H9 (cell line): Measurements from ENCODE around the gene USP5. TPM values are rescaled to one million over a fixed set of nuclear protein-coding genes. Genes with fewer than 3 reads are reported as not detected.
"Not testable (repeated sequence)": the region's sequence is repeated elsewhere in the genome, so short reads cannot be mapped to it uniquely, and the experiment has no call there.

Experiments used
- DNase-seq: peaks from one replicate; pipeline ENCODE4 v3.0.0-alpha.2; 2017
- H2AFZ ChIP-seq: one replicate; pipeline ENCODE4 v1.6.1; 2013; ENCODE audit warnings: mild to moderate bottlenecking, low read length, control low read depth, moderate library complexity
- H2AK5ac ChIP-seq: 2 replicates; pipeline ENCODE4 v1.6.1; 2013; ENCODE audit warnings: low read length, control low read depth, mixed read lengths; ENCODE audit not compliant: insufficient read length
- H2BK120ac ChIP-seq: one replicate; pipeline ENCODE4 v1.6.1; 2013; ENCODE audit warnings: low read depth, mild to moderate bottlenecking, low read length, control low read depth, inconsistent platforms; ENCODE audit not compliant: poor library complexity, severe bottlenecking
- H2BK12ac ChIP-seq: 2 replicates; pipeline ENCODE4 v1.6.1; 2013; ENCODE audit warnings: low read length, control low read depth, mixed read lengths, low read depth; ENCODE audit not compliant: insufficient read length
- H2BK15ac ChIP-seq: 2 replicates; pipeline ENCODE4 v1.6.1; 2013; ENCODE audit warnings: low read depth, low read length, control low read depth
- H2BK20ac ChIP-seq: one replicate; pipeline ENCODE4 v1.6.1; 2013; ENCODE audit warnings: low read depth, mild to moderate bottlenecking, low read length, control low read depth, inconsistent platforms; ENCODE audit not compliant: poor library complexity, severe bottlenecking
- H2BK5ac ChIP-seq: 2 replicates; pipeline ENCODE4 v1.6.1; 2013; ENCODE audit warnings: low read length, control low read depth, mixed read lengths; ENCODE audit not compliant: insufficient read length
- H3K14ac ChIP-seq: 2 replicates; pipeline ENCODE4 v1.6.1; 2013; ENCODE audit warnings: low read length, control low read depth; ENCODE audit not compliant: insufficient read depth
- H3K18ac ChIP-seq: 2 replicates; pipeline ENCODE4 v1.6.1; 2013; ENCODE audit warnings: low read depth, mild to moderate bottlenecking, mixed read lengths, low read length, control low read depth; ENCODE audit not compliant: insufficient read length
- H3K23ac ChIP-seq: 2 replicates; pipeline ENCODE4 v1.6.1; 2013; ENCODE audit warnings: low read length, control low read depth, mixed read lengths, low read depth; ENCODE audit not compliant: insufficient read length
- H3K23me2 ChIP-seq: 2 replicates; pipeline ENCODE4 v1.6.1; 2013; ENCODE audit warnings: low read depth, mild to moderate bottlenecking, mixed read lengths, low read length, control low read depth; ENCODE audit not compliant: insufficient read length, poor library complexity, severe bottlenecking
- H3K27ac ChIP-seq: 2 replicates; pipeline ENCODE4 v1.5.1; 2013; ENCODE audit warnings: low read length, control low read depth, mixed read lengths, low read depth; ENCODE audit not compliant: insufficient read length
- H3K27me3 ChIP-seq: 2 replicates; pipeline ENCODE4 v1.6.1; 2013; ENCODE audit warnings: low read length, control low read depth, inconsistent platforms; ENCODE audit not compliant: insufficient read depth
- H3K4ac ChIP-seq: 2 replicates; pipeline ENCODE4 v1.6.1; 2013; ENCODE audit warnings: low read depth, mild to moderate bottlenecking, control low read depth, inconsistent platforms, low read length, moderate library complexity
- H3K4me1 ChIP-seq: 2 replicates; pipeline ENCODE4 v1.6.1; 2013; ENCODE audit warnings: low read length, control low read depth, inconsistent platforms; ENCODE audit not compliant: insufficient read depth
- H3K4me2 ChIP-seq: 2 replicates; pipeline ENCODE4 v1.6.1; 2013; ENCODE audit warnings: low read length, control low read depth, mixed read lengths; ENCODE audit not compliant: insufficient read length, insufficient read depth
- H3K56ac ChIP-seq: 2 replicates; pipeline ENCODE4 v1.6.1; 2013; ENCODE audit warnings: low read depth, mild to moderate bottlenecking, mixed read lengths, low read length, control low read depth; ENCODE audit not compliant: insufficient read length
- H3K79me1 ChIP-seq: 2 replicates; pipeline ENCODE4 v1.6.1; 2013; ENCODE audit warnings: low read depth, mild to moderate bottlenecking, moderate library complexity, low read length, control low read depth, inconsistent platforms; ENCODE audit not compliant: insufficient read depth, poor library complexity, severe bottlenecking
- H3K79me2 ChIP-seq: 2 replicates; pipeline ENCODE4 v1.6.1; 2013; ENCODE audit warnings: low read length, control low read depth, inconsistent platforms; ENCODE audit not compliant: insufficient read depth
- H3K9ac ChIP-seq: 2 replicates; pipeline ENCODE4 v1.6.1; 2013; ENCODE audit warnings: low read length, control low read depth, mixed read lengths; ENCODE audit not compliant: insufficient read length; ENCODE audit errors: extremely low read depth
- H3K9me3 ChIP-seq: one replicate; pipeline ENCODE4 v1.6.1; 2013; ENCODE audit warnings: low read depth, low read length, inconsistent platforms; ENCODE audit not compliant: control insufficient read depth
- H3T11ph ChIP-seq: one replicate; pipeline ENCODE4 v1.6.1; 2013; ENCODE audit warnings: mild to moderate bottlenecking, low read length, control low read depth, inconsistent platforms
- H4K20me1 ChIP-seq: one replicate; pipeline ENCODE4 v1.6.1; 2013; ENCODE audit not compliant: control insufficient read depth, insufficient read length, insufficient read depth
- H4K5ac ChIP-seq: 2 replicates; pipeline ENCODE4 v1.6.1; 2013; ENCODE audit warnings: low read depth, mild to moderate bottlenecking, mixed read lengths, low read length, control low read depth; ENCODE audit not compliant: insufficient read length
- H4K8ac ChIP-seq: replicated peaks from 2 replicates; pipeline ENCODE4 v1.6.1; 2013; ENCODE audit warnings: low read length, control low read depth, mixed read lengths, low read depth; ENCODE audit not compliant: insufficient read length
- H4K91ac ChIP-seq: 2 replicates; pipeline ENCODE4 v1.6.1; 2013; ENCODE audit warnings: low read depth, mild to moderate bottlenecking, moderate library complexity, mixed read lengths, low read length, control low read depth; ENCODE audit not compliant: insufficient read length
- H3K27ac Mint-ChIP-seq, 3 experiments: 2 replicates in 2 of 3; 3 replicates in 1 of 3; pipeline ENCODE4 v1.8.0; 2020 to 2021; ENCODE audit warnings: mixed read lengths in 3 of 3, mild to moderate bottlenecking in 1 of 3, moderate library complexity in 1 of 3
- H3K27me3 Mint-ChIP-seq: 2 replicates; pipeline ENCODE4 v1.8.0; 2021; ENCODE audit warnings: low read depth, mild to moderate bottlenecking, moderate library complexity, mixed read lengths
- H3K36me3 Mint-ChIP-seq, 3 experiments: 2 replicates in 2 of 3; 3 replicates in 1 of 3; pipeline ENCODE4 v1.8.0; 2020 to 2021; ENCODE audit warnings: low read depth in 3 of 3, mixed read lengths in 3 of 3; ENCODE audit not compliant: insufficient read depth in 1 of 3
- H3K4me1 Mint-ChIP-seq, 2 experiments: 2 replicates each; pipeline ENCODE4 v1.8.0; 2020; ENCODE audit warnings: mixed read lengths in 2 of 2
- H3K4me3 Mint-ChIP-seq, 2 experiments: 2 replicates in 1 of 2; 3 replicates in 1 of 2; pipeline ENCODE4 v1.8.0; 2020 to 2021; ENCODE audit warnings: mild to moderate bottlenecking in 2 of 2, mixed read lengths in 2 of 2, moderate library complexity in 1 of 2
- H3K9me3 Mint-ChIP-seq, 2 experiments: 2 replicates in 1 of 2; 3 replicates in 1 of 2; pipeline ENCODE4 v1.8.0; 2020; ENCODE audit warnings: mild to moderate bottlenecking in 2 of 2, mixed read lengths in 2 of 2, moderate library complexity in 1 of 2
- WGBS: extraction: QIAGEN DNeasy Blood & Tissue Kit; methylation state at CpG from one replicate; pipeline ENCODE4 v1.1.7; 2013; ENCODE audit warnings: missing lambda C conversion rate, low lambda C conversion rate, mixed read lengths; ENCODE audit not compliant: insufficient read length; ENCODE audit errors: extremely low coverage; 5-methylcytosine and 5-hydroxymethylcytosine counted together
- total RNA-seq: library from RNA; stranded (reverse); gene quantifications from 2 replicates; pipeline ENCODE4 v1.2.1, GENCODE V29; 2021

USP5 gene
- total RNA-seq, 1 experiment from 2014 or later, result 143 TPM

DNA sequence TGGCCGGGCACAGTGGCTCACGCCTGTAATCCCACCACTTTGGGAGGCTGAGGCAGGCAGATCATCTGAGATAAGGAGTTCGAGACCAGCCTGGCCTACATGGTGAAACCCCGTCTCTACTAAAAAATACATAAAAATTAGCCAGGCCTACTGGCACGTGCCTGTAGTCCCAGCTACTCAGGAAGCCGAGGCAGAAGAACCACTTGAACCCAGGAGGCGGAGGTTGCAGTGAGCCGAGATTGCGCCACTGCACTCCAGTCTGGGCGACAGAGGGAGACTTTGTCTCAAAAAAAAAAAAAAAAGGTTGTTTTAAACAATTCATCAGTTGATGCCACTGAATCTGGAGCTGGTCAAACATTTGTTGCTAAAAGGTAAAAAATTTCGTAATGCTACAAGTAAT is 27.9 kb downstream of the USP5 start:
- H3K27me3 Mint-ChIP-seq, H3K4me1 ChIP-seq, H3K27me3 ChIP-seq, H3K23ac ChIP-seq, H3K4me3 Mint-ChIP-seq, H3K4ac ChIP-seq, H2BK120ac ChIP-seq, H4K8ac ChIP-seq, DNase-seq, H3K9me3 Mint-ChIP-seq, H2BK12ac ChIP-seq, H4K5ac ChIP-seq, H3K14ac ChIP-seq, H3K4me1 Mint-ChIP-seq, H3K79me2 ChIP-seq, H4K91ac ChIP-seq, H2AK5ac ChIP-seq, H3K56ac ChIP-seq, H3K79me1 ChIP-seq, H3K9me3 ChIP-seq, H3K18ac ChIP-seq, H3T11ph ChIP-seq, H3K23me2 ChIP-seq, H2AFZ ChIP-seq, H2BK20ac ChIP-seq, H4K20me1 ChIP-seq, H3K27ac ChIP-seq, H3K4me2 ChIP-seq, H3K9ac ChIP-seq, H2BK5ac ChIP-seq: not testable (repeated sequence)
- H3K27ac Mint-ChIP-seq, result peak overlapping the region in 2 of 3 experiments; percentile 36 to 39; a peak in 1 of 7 replicates
- WGBS, result no CpG with 5 or more reads among the region's 11 CpGs
- H2BK15ac ChIP-seq, result peak overlapping the region; percentile 9; the same call in 1 of the 2 replicates
- peaks cover 2 to 45% (median 30%) of the 10 kb centered on the region in 3 experiments; a peak in 4 of 7 replicates for H3K36me3 Mint-ChIP-seq
